Adrenal gland (tissue), 12 donors: ENCODE data around the gene NPPC. TPM values are rescaled to one million over a fixed set of nuclear protein-coding genes. Genes with fewer than 3 reads are reported as not detected.

Experiments used
- DNase-seq, 7 donors: peaks; one replicate each; pipeline ENCODE4 v3.0.0-alpha.2; 2019 to 2020
- H3K27ac ChIP-seq, 5 donors: fragments of 200-600 bp; sonication (generic) in 4 of 5; 1 replicate in 3 of 5; 2 replicates in 2 of 5; pipeline versions ENCODE4 v1.5.1 to v1.8.0; 2016 to 2020; ENCODE audit warnings: mild to moderate bottlenecking in 1 of 5
- H3K27me3 ChIP-seq: fragments of 200-600 bp; 2 replicates; pipeline ENCODE4 v1.8.0; 2021
- H3K36me3 ChIP-seq, 2 donors: fragments of 200-600 bp; replicated peaks in 1 of 2; 1 replicate in 1 of 2; 2 replicates in 1 of 2; pipeline versions ENCODE4 v1.5.1 to v1.8.0; 2018 to 2022
- H3K4me1 ChIP-seq, 2 donors: fragments of 200-600 bp; replicated peaks in 1 of 2; 1 replicate in 1 of 2; 2 replicates in 1 of 2; pipeline versions ENCODE4 v1.5.1 to v1.8.0; 2018 to 2021
- H3K4me3 ChIP-seq, 4 donors: fragments of 200-600 bp; sonication (generic) in 3 of 4; one replicate each; pipeline ENCODE4 v1.5.1; 2016 to 2018
- H3K9me3 ChIP-seq, 3 donors: fragments of 200-600 bp; sonication (generic) in 1 of 3; replicated peaks in 1 of 3; 1 replicate in 2 of 3; 2 replicates in 1 of 3; pipeline versions ENCODE4 v1.5.1 to v1.8.0; 2016 to 2021
- POLR2A ChIP-seq, 2 donors: fragments of 450-650 bp; IDR thresholded peaks; one replicate each; pipeline ENCODE4 v1.6.1; 2017; ENCODE audit warnings: antibody characterized with exemption in 2 of 2, mild to moderate bottlenecking in 2 of 2, moderate library complexity in 1 of 2
- WGBS, 4 donors: extraction: QIAGEN DNeasy Blood & Tissue Kit in 2 of 4; methylation state at CpG; one replicate each; pipeline versions ENCODE4 v1.1.5 to v1.1.7; 2013 to 2017; 5-methylcytosine and 5-hydroxymethylcytosine counted together
- intact Hi-C, 2 donors: fragments of 100-400 bp; cut with DNase I; formaldehyde crosslinking; loops; one replicate each; pipeline versions ENCODE4 v1.14.1 to v1.15.0; 2022 to 2023
- microRNA counts, 2 donors: library from miRNA; unstranded; fragments of <30 nt; microRNA quantifications; one replicate each; lab custom pipeline; 2016
- microRNA-seq, 3 donors: library from miRNA; unstranded; fragments of <30 nt; microRNA quantifications; one replicate each; pipeline ENCODE4, GENCODE V29; 2017 to 2020
- polyA plus RNA-seq, 3 donors: library from polyadenylated mRNA; stranded (reverse); fragments of 200-250 nt in 2 of 3; fragments of 350-450 nt in 1 of 3; fragmentation: Illumina TruSeq in 1 of 3; extraction: RNeasy Lipid Tissue Mini Kit (QIAGEN cat#74804) in 1 of 3; gene quantifications; one replicate each; pipeline ENCODE4 v1.2.3, GENCODE V29; 2013 to 2014
- small RNA-seq, 2 donors: library from RNA; depleted of rRNA; stranded (forward); fragments of <200 nt; gene quantifications; one replicate each; pipeline ENCODE3, GENCODE V24; 2016
- total RNA-seq, 9 donors: library from RNA; depleted of rRNA in 4 of 9; stranded (reverse); fragments of >200 nt in 4 of 9; fragments of 120-200 nt in 1 of 9; fragmentation: NEBNext Ultra II Directional in 1 of 9; extraction: Animal tissue kit (Norgen Biotek cat#: 25700) in 1 of 9; gene quantifications; one replicate each; pipeline versions ENCODE4 v1.1.0 to v1.2.4, GENCODE V29; 2013 to 2023
- TF ChIP-seq, protein P1 (sequence below), 6 experiments: fragments of 450-650 bp in 4 of 6; fragments of 200-600 bp in 2 of 6; sonication (generic) in 1 of 6; IDR thresholded peaks; 1 replicate in 5 of 6; 2 replicates in 1 of 6; pipeline versions ENCODE4 v1.5.1 to v1.8.0; 2016 to 2021; ENCODE audit warnings: antibody characterized with exemption in 6 of 6, mild to moderate bottlenecking in 2 of 6, moderate library complexity in 1 of 6
- donor health status: healthy with polysubstance abuse.
- donor health status: Bipolar disorder and iron deficiency.
- donor health status: DM: yes; HTN: yes; CAD: no.
- donor health status: DM: no; HTN: no; CAD: no.
- donor health status: DM: no; HTN: no; CAD: no.
- donor health status: DM: yes; HTN: yes; CAD: no.

The NPPC gene
- total and polyA plus RNA-seq, 12 donors: 0.13 to 0.74 (median 0.17) TPM; not detected in 9

DNA sequence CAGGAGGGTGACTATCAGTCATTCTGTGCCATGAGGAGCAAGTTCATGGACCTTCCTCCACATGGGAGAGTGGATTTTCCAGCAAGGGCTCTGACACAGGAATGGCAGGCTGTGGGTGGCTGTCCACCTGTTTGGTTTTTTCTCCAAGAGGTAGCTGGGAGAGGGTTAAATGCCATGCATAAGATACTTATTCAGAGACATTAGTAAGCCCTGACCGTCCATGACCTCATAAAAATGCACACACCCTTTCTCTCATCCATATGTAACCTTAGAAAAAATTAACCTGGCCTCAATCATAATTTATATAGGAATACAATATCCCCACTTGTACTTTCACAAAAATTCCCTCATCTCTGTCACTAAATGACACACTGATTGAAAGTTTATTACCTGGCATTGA, 51.3 kb downstream of the NPPC start:
- intact Hi-C loops: no loop called here
- TF ChIP-seq POLR2A (IDR thresholded peaks at IDR 0.05): no peak
- TF ChIP-seq, protein P1, sequence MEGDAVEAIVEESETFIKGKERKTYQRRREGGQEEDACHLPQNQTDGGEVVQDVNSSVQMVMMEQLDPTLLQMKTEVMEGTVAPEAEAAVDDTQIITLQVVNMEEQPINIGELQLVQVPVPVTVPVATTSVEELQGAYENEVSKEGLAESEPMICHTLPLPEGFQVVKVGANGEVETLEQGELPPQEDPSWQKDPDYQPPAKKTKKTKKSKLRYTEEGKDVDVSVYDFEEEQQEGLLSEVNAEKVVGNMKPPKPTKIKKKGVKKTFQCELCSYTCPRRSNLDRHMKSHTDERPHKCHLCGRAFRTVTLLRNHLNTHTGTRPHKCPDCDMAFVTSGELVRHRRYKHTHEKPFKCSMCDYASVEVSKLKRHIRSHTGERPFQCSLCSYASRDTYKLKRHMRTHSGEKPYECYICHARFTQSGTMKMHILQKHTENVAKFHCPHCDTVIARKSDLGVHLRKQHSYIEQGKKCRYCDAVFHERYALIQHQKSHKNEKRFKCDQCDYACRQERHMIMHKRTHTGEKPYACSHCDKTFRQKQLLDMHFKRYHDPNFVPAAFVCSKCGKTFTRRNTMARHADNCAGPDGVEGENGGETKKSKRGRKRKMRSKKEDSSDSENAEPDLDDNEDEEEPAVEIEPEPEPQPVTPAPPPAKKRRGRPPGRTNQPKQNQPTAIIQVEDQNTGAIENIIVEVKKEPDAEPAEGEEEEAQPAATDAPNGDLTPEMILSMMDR (IDR thresholded peaks at IDR 0.05): no peak
- Histone ChIP-seq H3K36me3 (no peaks in the 10 kb centered on the region), H3K27me3 (peaks cover 12% of the 10 kb centered on the region), H3K4me3 (no peak overlapping the region), H3K9me3 (no peaks in the 10 kb centered on the region), H3K4me1 (no peaks in the 10 kb centered on the region), H3K27ac (no peak overlapping the region)
- DNase-seq: no peak
- WGBS, 4 donors: 80 to 93% (median 91%) methylated on average over 1 of the region's 1 CpG

MicroRNAs encoded within 50 kb of the gene (microRNA counts, 767-probe panel; counts per million panel counts)
- 0 counts per million in 2 donors for microRNA hsa-miR-1471 (lab: Ali Mortazavi, UCI)

Small RNAs within 50 kb of the gene (microRNA-seq; reads per million reads assigned to microRNA genes)
- gene MIR1471: 0 reads per million in 3 donors

Small RNAs within 50 kb of the gene (small RNA-seq; reads per million reads assigned to genes)
- 0 reads per million in 2 donors for gene MIR1471

Other genes with a start within 250 kb of the NPPC start
- gene PTMA, start 217.9 kb downstream of the NPPC start, total RNA-seq: 100 to 1,000 TPM; 346 to 719 (median 476) TPM
- 1,000 to 10,000 TPM; 1,074 to 1,198 (median 1,079) TPM for gene PTMA, start 217.9 kb downstream of the NPPC start, polyA plus RNA-seq
- gene PDE6D, start 145.1 kb downstream of the NPPC start, total RNA-seq: 10 to 100 TPM; 33.0 to 65.3 (median 44.9) TPM
- gene PDE6D, start 145.1 kb downstream of the NPPC start, polyA plus RNA-seq: 10 to 100 TPM; 27.5 to 47.2 (median 40.5) TPM
- gene COPS7B, start 140.0 kb downstream of the NPPC start, total RNA-seq: 10 to 100 TPM; 20.8 to 48.6 (median 30.6) TPM
- gene COPS7B, start 140.0 kb downstream of the NPPC start, polyA plus RNA-seq: 10 to 100 TPM; 33.9 to 44.7 (median 41.3) TPM
- 10 to 100 TPM; 20.0 to 54.7 (median 32.0) TPM for gene DIS3L2, start 35.3 kb upstream of the NPPC start, total RNA-seq
- 10 to 100 TPM; 20.8 to 48.4 (median 28.8) TPM for gene DIS3L2, start 35.3 kb upstream of the NPPC start, polyA plus RNA-seq